Transverse colon (tissue), 4 donors: ENCODE results near the gene FAM83G. TPM values are rescaled to one million over a fixed set of nuclear protein-coding genes. Genes with fewer than 3 reads are reported as not detected.

Experiments used
- DNase-seq: peaks from one replicate; pipeline ENCODE4 v3.0.0-alpha.2; 2019
- H3K27ac ChIP-seq, 4 donors: fragments of 200-600 bp; sonication (generic); 2 replicates each; pipeline ENCODE4 v1.5.1; 2016 to 2018; ENCODE audit warnings: inconsistent platforms in 4 of 4
- H3K27me3 ChIP-seq: fragments of 200-600 bp; sonication (generic); 2 replicates; pipeline ENCODE4 v1.5.1; 2017; ENCODE audit warnings: inconsistent platforms
- H3K36me3 ChIP-seq, 4 donors: fragments of 200-600 bp; sonication (generic); 2 replicates each; pipeline ENCODE4 v1.5.1; 2017 to 2019; ENCODE audit warnings: inconsistent platforms in 4 of 4
- H3K4me1 ChIP-seq, 4 donors: fragments of 200-600 bp; sonication (generic); 2 replicates each; pipeline ENCODE4 v1.5.1; 2017 to 2020; ENCODE audit warnings: inconsistent platforms in 4 of 4
- H3K4me3 ChIP-seq, 4 donors: fragments of 200-600 bp; sonication (generic); 1 replicate in 1 of 4; 2 replicates in 3 of 4; pipeline versions ENCODE4 v1.5.1 to v1.6.1; 2017 to 2019; ENCODE audit warnings: inconsistent platforms in 4 of 4
- H3K9me3 ChIP-seq, 2 donors: fragments of 200-600 bp; sonication (generic); 2 replicates each; pipeline ENCODE4 v1.5.1; 2017 to 2019; ENCODE audit warnings: inconsistent platforms in 2 of 2
- CTCF ChIP-seq, 5 experiments: fragments of 200-600 bp in 3 of 5; fragments of 450-650 bp in 2 of 5; sonication (generic) in 3 of 5; IDR thresholded peaks; 1 replicate in 2 of 5; 2 replicates in 3 of 5; pipeline ENCODE4 v1.5.1; 2016 to 2017; ENCODE audit warnings: antibody characterized with exemption in 5 of 5, inconsistent platforms in 3 of 5, mild to moderate bottlenecking in 2 of 5, moderate library complexity in 1 of 5
- EP300 ChIP-seq: sonication (generic); formaldehyde crosslinking; IDR thresholded peaks from one replicate; pipeline ENCODE4 v1.6.1; 2017; ENCODE audit warnings: antibody characterized with exemption, low read depth
- POLR2A ChIP-seq: fragments of 450-650 bp; IDR thresholded peaks from one replicate; pipeline ENCODE4 v1.6.1; 2016; ENCODE audit warnings: antibody characterized with exemption, mild to moderate bottlenecking, moderate library complexity
- POLR2AphosphoS5 ChIP-seq, 3 donors: sonication (generic); formaldehyde crosslinking; IDR thresholded peaks; one replicate each; pipeline ENCODE4 v1.6.1; 2016; ENCODE audit warnings: antibody characterized with exemption in 3 of 3
- WGBS, 2 donors: methylation state at CpG; one replicate each; pipeline ENCODE4 v1.1.5; 2018; ENCODE audit warnings: low coverage in 1 of 2; 5-methylcytosine and 5-hydroxymethylcytosine counted together
- in situ Hi-C, 4 donors: fragments of 200-750 bp; cut with MboI; loops; one replicate each; pipeline versions ENCODE4 v1.15.0 to v1.15.1; 2017; ENCODE audit warnings: low sequenced_read_pairs in 3 of 4, low pct_ligation_motif_present in 1 of 4, low pct_unique_long_range_greater_than_20kb in 1 of 4
- intact Hi-C: fragments of 100-400 bp; cut with DNase I; formaldehyde crosslinking; loops from one replicate; pipeline ENCODE4 v1.15.1; 2023; ENCODE audit warnings: low total_unique reads
- total RNA-seq, 4 donors: library from RNA; depleted of rRNA; stranded (reverse); fragments of >200 nt; gene quantifications; one replicate each; pipeline ENCODE4 v1.1.0, GENCODE V29; 2016

The FAM83G gene
- total RNA-seq, 4 donors from 2014 or later, result 33.6 to 75.6 (median 39.4) TPM

GRCh38 chr17:19013226-19013625 lies 8.7 kb upstream of the FAM83G start:
- in situ Hi-C loops, result no loop called here
- Histone ChIP-seq H3K36me3 (no peaks in the 10 kb centered on the region), H3K4me3 (no peak overlapping the region), H3K9me3 (no peaks in the 10 kb centered on the region), H3K27me3 (no peaks in the 10 kb centered on the region), H3K27ac (no peak overlapping the region), H3K4me1 (peaks cover 7 to 29% (median 24%) of the 10 kb centered on the region in 4 donors)
- intact Hi-C loops, result no loop called here
- 98% methylated on average over 11 of the region's 12 CpGs; no CpG with 5 or more reads in 1 of the 2 donors for WGBS, 2 donors
- no peak for DNase-seq
- no peak for TF ChIP-seq POLR2A
- TF ChIP-seq EP300, result no peak
- TF ChIP-seq POLR2AphosphoS5 (IDR thresholded peaks at IDR 0.05), result no peak

- no peaks in the 10 kb centered on the region for H3K27me3 ChIP-seq
- 93 to 100% methylated on average over 4 to 22 of the region's 22 CpGs for WGBS, 2 donors
- in situ Hi-C loops (no loop called here), intact Hi-C loops (no loop called here)
- H3K4me1 ChIP-seq, result peaks cover 7 to 23% (median 18%) of the 10 kb centered on the region in 4 donors
- no peak overlapping the region for H3K4me3 ChIP-seq
- peak overlapping the region in 3 of 4 donors; percentile 71 to 73 (median 71) for H3K27ac ChIP-seq
- no peak for DNase-seq
- TF ChIP-seq POLR2AphosphoS5 (IDR thresholded peaks at IDR 0.05) (no peak), EP300 (no peak), POLR2A (no peak), CTCF (IDR thresholded peaks at IDR 0.05) (no peak)
- H3K9me3 ChIP-seq, result no peaks in the 10 kb centered on the region
- no peaks in the 10 kb centered on the region for H3K36me3 ChIP-seq
Measured at GRCh38 chr17:19012171-19013080, 7.9 kb upstream of the FAM83G start.

GRCh38 chr17:19011581-19011980 lies 7.0 kb upstream of the FAM83G start:
- H3K9me3 ChIP-seq, result no peaks in the 10 kb centered on the region
- H3K4me1 ChIP-seq, result peaks cover 7 to 23% (median 17%) of the 10 kb centered on the region in 4 donors
- WGBS, 2 donors, result 60 to 71% methylated on average over 1 to 6 of the region's 6 CpGs
- no peaks in the 10 kb centered on the region for H3K27me3 ChIP-seq
- intact Hi-C loops (no loop called here), in situ Hi-C loops (no loop called here)
- DNase-seq, result no peak
- no peak overlapping the region for H3K4me3 ChIP-seq
- no peak for TF ChIP-seq CTCF (IDR thresholded peaks at IDR 0.05)
- TF ChIP-seq EP300, result no peak
- TF ChIP-seq POLR2AphosphoS5 (IDR thresholded peaks at IDR 0.05), result no peak
- no peak for TF ChIP-seq POLR2A
- H3K27ac ChIP-seq, result peak overlapping the region; percentile 55 to 73 (median 71)
- no peaks in the 10 kb centered on the region for H3K36me3 ChIP-seq

GRCh38 chr17:19010729-19011505 lies 6.4 kb upstream of the FAM83G start:
- WGBS, 2 donors, result 55 to 66% methylated on average over 4 to 11 of the region's 11 CpGs
- in situ Hi-C loops (no loop called here), intact Hi-C loops (no loop called here)
- H3K4me1 ChIP-seq, result peaks cover 7 to 23% (median 17%) of the 10 kb centered on the region in 4 donors
- H3K27ac ChIP-seq, result peak overlapping the region; percentile 55 to 73 (median 71)
- TF ChIP-seq CTCF (IDR thresholded peaks at IDR 0.05), result no peak
- peak; percentile 39 for TF ChIP-seq POLR2A
- TF ChIP-seq EP300, result no peak
- peak in 2 of 3 donors; percentile 22 to 55 for TF ChIP-seq POLR2AphosphoS5 (IDR thresholded peaks at IDR 0.05)
- no peak overlapping the region for H3K4me3 ChIP-seq
- H3K9me3 ChIP-seq, result no peaks in the 10 kb centered on the region
- H3K36me3 ChIP-seq, result no peaks in the 10 kb centered on the region
- no peaks in the 10 kb centered on the region for H3K27me3 ChIP-seq
- peak; percentile 81 for DNase-seq
